Endometrium (tissue), 2 donors: ENCODE data around the gene CXCL5.

Experiments used
- FAIRE-seq: peaks from 2 replicates; lab custom pipeline; 2012; peaks lifted over from hg19 to GRCh38; lab: Jason Lieb, UNC
- donor health status: control.
- donor health status: control.

The CXCL5 gene

GRCh38 chr4:73998040-73999011 is at the start of gene CXCL5:
Gene CXCL5 (minus strand): TSS chr4:73998677. CDS start chr4:73998581, 96 bp downstream.
- no peak for FAIRE-seq

- FAIRE-seq = no peak
These were observed 48.7 kb upstream of the CXCL5 start for GRCh38 chr4:74047152-74047551.

GRCh38 chr4:74045772-74046171 is 47.3 kb upstream of the CXCL5 start:
- no peak for FAIRE-seq

GRCh38 chr4:74045247-74045646 is 46.8 kb upstream of the CXCL5 start:
- no peak for FAIRE-seq

GRCh38 chr4:74044677-74045076 is 46.2 kb upstream of the CXCL5 start:
- no peak for FAIRE-seq

GRCh38 chr4:74042681-74043080 is 44.2 kb upstream of the CXCL5 start:
- no peak for FAIRE-seq

- FAIRE-seq = no peak
These were observed 42.9 kb upstream of the CXCL5 start for GRCh38 chr4:74041418-74041817.

GRCh38 chr4:74039315-74039763 is 40.9 kb upstream of the CXCL5 start:
- FAIRE-seq = no peak

- FAIRE-seq = no peak
These were observed 40.2 kb upstream of the CXCL5 start, which contains the start of gene CXCL3 for GRCh38 chr4:74038425-74039314. Gene CXCL3 (minus strand): TSS chr4:74038689. CDS start chr4:74038611, 78 bp downstream.

- FAIRE-seq = no peak
These were observed 39.6 kb upstream of the CXCL5 start for GRCh38 chr4:74038086-74038424.

GRCh38 chr4:74037076-74037955 is 38.8 kb upstream of the CXCL5 start:
- no peak for FAIRE-seq

GRCh38 chr4:74033739-74034138 is 35.3 kb upstream of the CXCL5 start:
- FAIRE-seq = no peak

GRCh38 chr4:74032064-74032463 is 33.6 kb upstream of the CXCL5 start:
- FAIRE-seq = no peak

GRCh38 chr4:74031576-74031975 is 33.1 kb upstream of the CXCL5 start:
- no peak for FAIRE-seq

- FAIRE-seq = no peak
These were observed 31.8 kb upstream of the CXCL5 start for GRCh38 chr4:74030285-74030684.

GRCh38 chr4:74028504-74028903 is 30.0 kb upstream of the CXCL5 start:
- no peak for FAIRE-seq

GRCh38 chr4:74023709-74024108 is 25.2 kb upstream of the CXCL5 start:
- FAIRE-seq = no peak

- FAIRE-seq = no peak
These were observed 23.1 kb upstream of the CXCL5 start for GRCh38 chr4:74021601-74022000.

- no peak for FAIRE-seq
These were observed 20.3 kb upstream of the CXCL5 start for GRCh38 chr4:74018771-74019170.

- no peak for FAIRE-seq
These were observed 19.6 kb upstream of the CXCL5 start for GRCh38 chr4:74018116-74018515.

- FAIRE-seq = no peak
These were observed 17.6 kb upstream of the CXCL5 start for GRCh38 chr4:74016068-74016467.
